Epithelial cell of proximal tubule (primary cell): Measurements from ENCODE around the gene SYMPK. TPM values are rescaled to one million over a fixed set of nuclear protein-coding genes. Genes with fewer than 3 reads are reported as not detected.

ENCODE experiments used
- DNase-seq: peaks from one replicate; pipeline ENCODE4 v3.0.0-alpha.2; 2011; ENCODE audit warnings: low read depth
- H3K4me3 ChIP-seq: 2 replicates; pipeline ENCODE4 v1.5.1; 2011; ENCODE audit warnings: low read depth, mild to moderate bottlenecking, low read length
- total RNA-seq: library from RNA; depleted of rRNA; stranded (reverse); fragments of >200 nt; gene quantifications from 2 replicates; pipeline ENCODE4 v1.2.3, GENCODE V29; 2015
- TF ChIP-seq, protein P1 (sequence below): conservative IDR thresholded peaks from 2 replicates; pipeline ENCODE4 v1.5.1; 2012; ENCODE audit warnings: low read depth, mild to moderate bottlenecking, low read length

SYMPK gene
- total RNA-seq, 1 donor from 2014 or later, result 22.9 TPM

- TF ChIP-seq, protein P1, sequence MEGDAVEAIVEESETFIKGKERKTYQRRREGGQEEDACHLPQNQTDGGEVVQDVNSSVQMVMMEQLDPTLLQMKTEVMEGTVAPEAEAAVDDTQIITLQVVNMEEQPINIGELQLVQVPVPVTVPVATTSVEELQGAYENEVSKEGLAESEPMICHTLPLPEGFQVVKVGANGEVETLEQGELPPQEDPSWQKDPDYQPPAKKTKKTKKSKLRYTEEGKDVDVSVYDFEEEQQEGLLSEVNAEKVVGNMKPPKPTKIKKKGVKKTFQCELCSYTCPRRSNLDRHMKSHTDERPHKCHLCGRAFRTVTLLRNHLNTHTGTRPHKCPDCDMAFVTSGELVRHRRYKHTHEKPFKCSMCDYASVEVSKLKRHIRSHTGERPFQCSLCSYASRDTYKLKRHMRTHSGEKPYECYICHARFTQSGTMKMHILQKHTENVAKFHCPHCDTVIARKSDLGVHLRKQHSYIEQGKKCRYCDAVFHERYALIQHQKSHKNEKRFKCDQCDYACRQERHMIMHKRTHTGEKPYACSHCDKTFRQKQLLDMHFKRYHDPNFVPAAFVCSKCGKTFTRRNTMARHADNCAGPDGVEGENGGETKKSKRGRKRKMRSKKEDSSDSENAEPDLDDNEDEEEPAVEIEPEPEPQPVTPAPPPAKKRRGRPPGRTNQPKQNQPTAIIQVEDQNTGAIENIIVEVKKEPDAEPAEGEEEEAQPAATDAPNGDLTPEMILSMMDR, result no peak
- DNase-seq, result no peak
Measured at GRCh38 chr19:45772130-45772840, 90.7 kb downstream of the SYMPK start.

DNA sequence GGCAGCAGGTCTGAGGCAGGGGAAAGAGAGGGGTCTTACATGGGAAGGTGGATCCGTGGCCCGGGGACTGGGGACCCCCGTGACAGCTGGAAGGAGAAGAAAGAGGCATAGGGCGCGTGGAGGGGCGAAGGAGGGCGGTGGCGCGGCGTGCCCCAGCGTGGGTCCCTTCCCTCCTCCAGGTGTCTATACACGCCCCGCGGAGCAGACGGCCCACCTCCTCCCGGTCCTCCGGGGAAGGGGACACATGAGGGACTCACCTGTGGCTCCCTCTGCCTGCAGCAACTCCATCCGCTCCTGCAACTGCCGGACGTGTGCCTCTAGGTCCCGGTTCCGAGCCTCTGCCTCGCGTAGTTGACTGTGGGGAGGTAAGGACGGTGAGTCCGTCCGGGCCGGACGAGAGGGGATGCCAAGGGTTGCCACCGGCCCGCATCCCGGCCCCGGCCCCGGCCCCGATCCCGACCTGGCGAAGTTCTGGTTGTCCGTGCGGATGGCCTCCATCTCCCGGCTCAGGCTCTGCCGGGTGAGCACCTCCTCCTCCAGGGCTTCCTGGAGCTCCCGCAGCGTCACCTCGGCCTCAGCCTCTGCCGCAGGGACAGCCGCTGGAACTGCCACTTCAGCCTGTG is 91.5 kb downstream of the SYMPK start:
- TF ChIP-seq, protein P1, result no peak
- peak overlapping the region; percentile 54 for H3K4me3 ChIP-seq
- no peak for DNase-seq

More at GRCh38 chr19:45772130-45772840, 90.7 kb downstream of the SYMPK start:
- H3K4me3 ChIP-seq, result no peak overlapping the region

DNA sequence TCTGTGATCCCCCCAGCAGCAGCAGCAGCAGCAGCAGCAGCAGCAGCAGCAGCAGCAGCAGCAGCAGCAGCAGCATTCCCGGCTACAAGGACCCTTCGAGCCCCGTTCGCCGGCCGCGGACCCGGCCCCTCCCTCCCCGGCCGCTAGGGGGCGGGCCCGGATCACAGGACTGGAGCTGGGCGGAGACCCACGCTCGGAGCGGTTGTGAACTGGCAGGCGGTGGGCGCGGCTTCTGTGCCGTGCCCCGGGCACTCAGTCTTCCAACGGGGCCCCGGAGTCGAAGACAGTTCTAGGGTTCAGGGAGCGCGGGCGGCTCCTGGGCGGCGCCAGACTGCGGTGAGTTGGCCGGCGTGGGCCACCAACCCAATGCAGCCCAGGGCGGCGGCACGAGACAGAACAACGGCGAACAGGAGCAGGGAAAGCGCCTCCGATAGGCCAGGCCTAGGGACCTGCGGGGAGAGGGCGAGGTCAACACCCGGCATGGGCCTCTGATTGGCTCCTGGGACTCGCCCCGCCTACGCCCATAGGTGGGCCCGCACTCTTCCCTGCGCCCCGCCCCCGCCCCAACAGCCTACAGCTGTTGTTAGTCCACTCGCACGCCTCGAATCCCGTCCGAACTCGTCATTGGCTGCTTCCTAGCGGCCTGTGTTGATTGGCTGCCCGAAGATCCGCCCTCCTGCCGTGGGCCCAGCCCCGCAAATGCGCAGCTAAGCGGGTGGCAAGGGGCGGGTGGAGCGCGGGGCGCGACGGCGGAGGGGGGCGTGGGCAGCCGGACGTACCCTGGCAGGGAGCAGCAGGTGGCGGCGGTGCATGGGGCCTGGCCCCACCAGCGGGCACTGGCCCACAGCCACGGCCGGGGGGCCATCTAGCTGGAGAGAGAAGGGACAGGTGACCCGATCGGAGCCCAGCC is 92.5 kb downstream of the SYMPK start:
- H3K4me3 ChIP-seq, result peak overlapping the region; percentile 61
- peak; percentile 78 for DNase-seq
- TF ChIP-seq, protein P1, result peak; percentile 83

DNA sequence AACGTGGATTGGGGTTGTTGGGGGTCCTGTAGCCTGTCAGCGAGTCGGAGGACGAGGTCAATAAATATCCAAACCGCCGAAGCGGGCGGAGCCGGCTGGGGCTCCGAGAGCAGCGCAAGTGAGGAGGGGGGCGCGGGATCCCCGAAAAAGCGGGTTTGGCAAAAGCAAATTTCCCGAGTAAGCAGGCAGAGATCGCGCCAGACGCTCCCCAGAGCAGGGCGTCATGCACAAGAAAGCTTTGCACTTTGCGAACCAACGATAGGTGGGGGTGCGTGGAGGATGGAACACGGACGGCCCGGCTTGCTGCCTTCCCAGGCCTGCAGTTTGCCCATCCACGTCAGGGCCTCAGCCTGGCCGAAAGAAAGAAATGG is 93.1 kb downstream of the SYMPK start:
- TF ChIP-seq, protein P1, result no peak
- DNase-seq, result no peak
- peak overlapping the region; percentile 61 for H3K4me3 ChIP-seq

DNA sequence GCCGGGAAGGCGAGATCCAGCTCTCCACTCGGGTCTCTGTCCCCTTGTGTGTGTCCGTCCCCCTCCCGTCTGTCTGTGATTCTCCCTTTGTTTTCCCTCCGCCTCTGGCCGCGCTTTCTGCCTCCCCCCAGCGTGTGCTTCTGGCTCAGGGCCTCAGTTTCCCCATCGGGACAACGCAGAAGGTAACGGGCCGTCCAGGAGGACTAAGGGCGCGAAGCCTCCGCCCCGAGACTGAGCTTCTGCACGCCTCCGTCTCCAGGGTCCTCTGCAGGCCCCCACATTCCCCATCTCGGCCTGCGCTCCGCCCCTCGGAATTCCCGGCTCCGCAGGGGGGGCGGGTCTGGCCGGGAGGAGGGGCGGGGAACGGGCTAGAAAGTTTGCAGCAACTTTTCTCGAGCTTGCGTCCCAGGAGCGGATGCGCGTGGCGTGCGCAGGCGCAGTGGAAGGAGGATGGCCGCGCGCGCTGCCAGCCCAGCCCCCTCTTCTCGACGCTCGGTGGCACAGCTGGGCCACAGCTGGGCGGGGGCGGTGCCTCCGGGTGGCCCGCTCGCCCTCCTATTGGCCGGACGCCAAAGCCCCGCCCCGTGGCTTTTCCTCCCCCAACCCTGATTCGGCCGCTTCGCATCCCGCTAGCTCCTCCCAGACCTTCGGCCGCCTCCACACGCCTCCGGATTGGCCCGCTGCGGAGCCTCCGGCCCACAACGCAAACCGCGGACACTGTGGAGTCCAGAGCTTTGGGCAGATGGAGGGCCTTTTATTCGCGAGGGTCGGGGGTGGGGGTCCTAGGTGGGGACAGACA is 93.8 kb downstream of the SYMPK start, which contains the start of gene SIX5:
TSS of gene SIX5 (minus strand) at position 269 of the 799 bp plus-strand sequence. CDS start 408 bp downstream, outside the sequence.
- TF ChIP-seq, protein P1, result no peak
- peak within 1 kb of the TSS; percentile 89 for H3K4me3 ChIP-seq
- peak; percentile 56 for DNase-seq

- no peak for DNase-seq
Measured at GRCh38 chr19:45768655-45768983, 94.3 kb downstream of the SYMPK start.

More at GRCh38 chr19:45768655-45768983, 94.3 kb downstream of the SYMPK start:
- TF ChIP-seq, protein P1, result no peak
- H3K4me3 ChIP-seq, result peak overlapping the region; percentile 89
